Keratinocyte (primary cell): Measurements from ENCODE around the gene ARHGAP24.

ENCODE experiments used
- EZH2 ChIP-seq: IDR thresholded peaks from one replicate; pipeline ENCODE4 v1.6.1; 2012; ENCODE audit warnings: inconsistent platforms, mild to moderate bottlenecking, low read length, moderate library complexity
- TF ChIP-seq, protein P1 (sequence below), 3 experiments: IDR thresholded peaks in 1 of 3; conservative IDR thresholded peaks in 1 of 3; optimal IDR thresholded peaks in 1 of 3; 2 replicates in 2 of 3; 3 replicates in 1 of 3; pipeline versions ENCODE3 to v1.5.1; 2011; ENCODE audit warnings: low read length in 3 of 3, mild to moderate bottlenecking in 3 of 3, moderate library complexity in 2 of 3, control low read depth in 1 of 3, inconsistent platforms in 1 of 3; ENCODE audit not compliant: insufficient read depth in 2 of 3; ENCODE audit errors: extremely low read depth in 1 of 3

GRCh38 chr4:85783483-85783882 lies 308.5 kb downstream of the ARHGAP24 start:
- TF ChIP-seq, protein P1, sequence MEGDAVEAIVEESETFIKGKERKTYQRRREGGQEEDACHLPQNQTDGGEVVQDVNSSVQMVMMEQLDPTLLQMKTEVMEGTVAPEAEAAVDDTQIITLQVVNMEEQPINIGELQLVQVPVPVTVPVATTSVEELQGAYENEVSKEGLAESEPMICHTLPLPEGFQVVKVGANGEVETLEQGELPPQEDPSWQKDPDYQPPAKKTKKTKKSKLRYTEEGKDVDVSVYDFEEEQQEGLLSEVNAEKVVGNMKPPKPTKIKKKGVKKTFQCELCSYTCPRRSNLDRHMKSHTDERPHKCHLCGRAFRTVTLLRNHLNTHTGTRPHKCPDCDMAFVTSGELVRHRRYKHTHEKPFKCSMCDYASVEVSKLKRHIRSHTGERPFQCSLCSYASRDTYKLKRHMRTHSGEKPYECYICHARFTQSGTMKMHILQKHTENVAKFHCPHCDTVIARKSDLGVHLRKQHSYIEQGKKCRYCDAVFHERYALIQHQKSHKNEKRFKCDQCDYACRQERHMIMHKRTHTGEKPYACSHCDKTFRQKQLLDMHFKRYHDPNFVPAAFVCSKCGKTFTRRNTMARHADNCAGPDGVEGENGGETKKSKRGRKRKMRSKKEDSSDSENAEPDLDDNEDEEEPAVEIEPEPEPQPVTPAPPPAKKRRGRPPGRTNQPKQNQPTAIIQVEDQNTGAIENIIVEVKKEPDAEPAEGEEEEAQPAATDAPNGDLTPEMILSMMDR (optimal IDR thresholded peaks at IDR 0.05 in 1 of 3, IDR thresholded peaks at IDR 0.05 in 1 of 3, conservative IDR thresholded peaks at IDR 0.05 in 1 of 3; ENCODE audit: extremely low read depth in 1 of 3, insufficient read depth in 2 of 3, low read length in 3 of 3), result no peak
- TF ChIP-seq EZH2, result no peak
